HG02884 (cell line): ENCODE data around the gene NEK4.
A peak's percentile ranks its signal among the peaks of the same experiment; 100 is the strongest.

Experiments used
- ATAC-seq: cut with Tn5 transposase; IDR thresholded peaks from one replicate; pipeline ENCODE4 v1.9.1; 2021; ENCODE audit warnings: mild to moderate bottlenecking, moderate library complexity; ENCODE audit not compliant: unreplicated experiment

NEK4 gene

DNA sequence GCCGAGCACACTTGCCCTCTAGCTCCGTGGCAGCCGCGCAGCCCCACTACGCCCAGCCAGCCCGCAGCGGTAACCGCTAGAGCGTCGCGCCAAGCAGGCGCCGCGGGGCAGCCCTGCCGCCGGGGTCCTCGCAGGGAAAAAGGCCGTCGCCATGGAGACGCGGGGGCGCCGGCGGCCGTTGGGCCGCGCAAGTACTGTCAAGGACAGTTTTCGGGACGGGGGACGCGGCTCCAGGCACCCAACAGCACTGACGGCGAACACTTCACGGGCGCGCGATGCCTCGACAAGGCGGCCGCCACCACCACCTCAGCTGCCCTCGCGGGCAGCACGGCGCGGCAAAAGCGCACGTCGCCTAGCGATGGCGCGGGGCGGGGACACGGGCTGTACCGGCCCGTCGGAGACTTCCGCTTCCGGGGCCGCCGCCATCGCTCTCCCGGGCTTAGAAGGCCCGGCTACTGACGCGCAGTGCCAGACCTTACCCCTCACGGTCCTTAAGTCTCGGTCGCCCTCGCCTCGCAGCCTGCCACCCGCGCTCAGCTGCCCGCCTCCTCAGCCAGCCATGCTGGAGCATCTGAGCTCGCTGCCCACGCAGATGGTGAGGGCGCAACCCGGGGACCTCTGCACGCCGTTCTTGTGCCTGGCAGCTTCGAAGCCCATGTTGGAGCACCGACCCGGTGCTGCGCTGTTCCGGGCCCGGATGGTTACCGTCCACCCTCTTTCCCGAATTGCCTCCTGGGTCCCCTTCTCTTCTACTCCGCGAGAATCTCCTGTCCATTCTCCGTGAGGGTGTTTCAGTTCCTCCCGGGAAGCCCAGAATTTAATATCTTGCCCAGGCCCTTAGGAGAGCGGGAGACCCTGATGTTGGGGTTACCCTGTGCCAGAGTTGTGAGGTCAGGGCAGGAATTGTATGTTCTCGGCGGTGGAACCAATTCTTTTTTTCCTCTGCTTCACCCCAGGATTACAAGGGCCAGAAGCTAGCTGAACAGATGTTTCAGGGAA is 64.8 kb downstream of the NEK4 start, which contains the start of the genes GLT8D1 and SPCS1:
GLT8D1 (minus strand) TSS at position 104 of the 999 bp plus-strand sequence. CDS start 5,331 bp downstream, outside the sequence.
SPCS1 (plus strand) TSS at position 419 of the 999 bp plus-strand sequence; CDS start at position 560, 141 bp downstream.
- ATAC-seq = peak; percentile 65

- no peak for ATAC-seq
Measured at GRCh38 chr3:52705438-52705687, 65.4 kb downstream of the NEK4 start.

GRCh38 chr3:52704611-52705437 is 65.9 kb downstream of the NEK4 start:
- ATAC-seq = no peak

- ATAC-seq = no peak
Measured at GRCh38 chr3:52703341-52703740, 67.4 kb downstream of the NEK4 start.

- ATAC-seq = no peak
Measured at GRCh38 chr3:52697632-52697965, 73.1 kb downstream of the NEK4 start.

GRCh38 chr3:52696830-52697631 is 73.7 kb downstream of the NEK4 start:
- ATAC-seq = no peak

GRCh38 chr3:52695798-52696671 is 74.7 kb downstream of the NEK4 start:
- no peak for ATAC-seq

DNA sequence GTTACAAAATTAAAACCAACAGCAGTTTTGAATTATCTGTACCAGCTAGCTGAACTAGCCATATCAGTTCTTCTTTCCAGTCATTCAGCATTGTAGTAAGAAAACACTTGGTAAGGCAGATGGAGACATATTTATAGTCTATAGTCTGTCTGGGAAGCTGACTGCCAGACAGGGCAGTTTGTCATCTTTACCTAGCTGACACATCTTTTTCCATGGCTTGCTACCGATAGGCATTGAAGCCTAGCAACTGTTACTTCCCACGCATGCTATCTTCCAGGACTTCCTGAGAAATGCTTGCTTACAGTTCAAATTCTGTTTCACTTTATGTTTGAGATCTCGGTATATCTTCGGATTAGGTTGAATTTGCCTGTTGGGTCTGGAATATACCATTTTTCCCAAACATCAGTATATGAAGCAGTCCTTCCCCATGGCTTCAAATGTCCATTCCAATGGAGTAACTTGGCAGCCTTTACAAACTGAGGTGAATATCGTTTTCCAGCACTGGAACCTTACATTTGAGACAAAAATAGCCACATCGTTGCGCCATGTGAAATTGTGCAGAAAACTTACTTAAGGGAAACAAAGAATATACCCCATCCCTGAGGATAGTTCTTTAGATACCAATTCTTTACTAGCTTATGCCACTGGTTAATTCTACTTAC is 76.1 kb downstream of the NEK4 start:
- no peak for ATAC-seq

- no peak for ATAC-seq
Measured at GRCh38 chr3:52693071-52693470, 77.7 kb downstream of the NEK4 start.

GRCh38 chr3:52690560-52690959 is 80.2 kb downstream of the NEK4 start:
- no peak for ATAC-seq

GRCh38 chr3:52689151-52689550 is 81.6 kb downstream of the NEK4 start:
- ATAC-seq = no peak

DNA sequence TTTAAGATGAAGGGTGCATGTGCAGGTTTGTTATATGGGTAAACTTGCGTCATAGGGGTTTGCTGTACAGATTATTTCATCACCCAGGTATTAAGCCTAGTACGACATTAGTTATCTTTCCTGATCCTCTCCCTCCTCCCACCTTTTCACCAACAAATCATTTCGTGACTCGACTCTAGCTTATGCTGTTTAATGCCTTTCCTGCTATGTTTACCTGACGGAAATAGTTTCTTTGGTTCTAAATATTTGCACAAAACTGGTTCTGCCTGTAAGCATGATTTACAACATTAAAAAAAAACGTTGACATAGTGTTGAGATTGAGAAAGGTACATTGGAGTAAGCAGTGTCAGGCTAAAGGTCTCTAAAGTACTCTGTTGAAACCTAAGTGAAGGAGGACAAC is 82.5 kb downstream of the NEK4 start:
- no peak for ATAC-seq

DNA sequence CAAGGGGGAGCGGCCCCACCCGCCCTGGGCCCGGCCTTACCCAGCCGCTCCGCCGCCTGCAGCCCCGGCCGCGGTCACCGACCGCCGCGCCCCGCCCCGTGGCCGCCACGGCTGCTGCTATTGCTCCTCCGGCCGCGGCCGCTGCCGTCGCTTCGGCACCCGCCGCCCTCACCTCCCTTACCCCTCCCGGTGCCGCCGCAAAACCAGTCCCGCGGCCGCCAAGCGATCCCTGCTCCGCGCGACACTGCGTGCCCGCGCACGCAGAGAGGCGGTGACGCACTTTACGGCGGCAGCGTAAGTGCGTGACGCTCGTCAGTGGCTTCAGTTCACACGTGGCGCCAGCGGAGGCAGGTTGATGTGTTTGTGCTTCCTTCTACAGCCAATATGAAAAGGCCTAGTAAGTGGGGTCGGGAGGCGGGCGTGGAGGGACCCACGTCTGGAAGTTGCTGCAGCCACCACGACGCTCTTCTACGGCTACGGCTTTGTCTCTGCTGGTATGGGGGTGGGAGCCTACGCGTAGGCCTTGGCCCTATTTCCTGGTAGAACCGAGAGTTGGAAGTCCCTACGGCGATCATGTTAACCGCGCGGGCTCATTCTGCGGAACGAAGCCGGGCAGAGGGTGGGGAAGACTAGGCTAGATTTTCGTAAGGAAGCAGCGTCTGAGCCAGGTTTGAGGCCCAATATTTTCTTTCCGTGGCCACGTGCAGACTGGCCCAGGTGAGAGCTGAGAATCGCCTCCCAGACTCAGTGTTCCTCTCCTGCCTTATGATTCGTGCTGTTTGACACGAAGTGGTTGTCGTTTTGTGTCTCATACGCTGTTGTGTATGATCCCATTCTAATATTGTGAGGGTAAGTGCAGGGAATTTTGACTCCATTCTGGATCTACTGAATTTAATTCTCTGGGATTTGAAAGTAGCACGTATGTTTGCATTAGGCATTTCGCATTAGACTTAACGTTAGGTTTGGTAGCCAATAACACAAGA is 84.7 kb downstream of the NEK4 start, which contains the start of the genes GNL3 and PBRM1:
GNL3 (plus strand) TSS at position 324 of the 983 bp plus-strand sequence; CDS start at position 385, 61 bp downstream.
PBRM1 (minus strand) TSS at position 205 of the 983 bp plus-strand sequence.
- peak; percentile 57 for ATAC-seq

GRCh38 chr3:52685285-52685708 is 85.4 kb downstream of the NEK4 start:
- ATAC-seq = peak; percentile 62

DNA sequence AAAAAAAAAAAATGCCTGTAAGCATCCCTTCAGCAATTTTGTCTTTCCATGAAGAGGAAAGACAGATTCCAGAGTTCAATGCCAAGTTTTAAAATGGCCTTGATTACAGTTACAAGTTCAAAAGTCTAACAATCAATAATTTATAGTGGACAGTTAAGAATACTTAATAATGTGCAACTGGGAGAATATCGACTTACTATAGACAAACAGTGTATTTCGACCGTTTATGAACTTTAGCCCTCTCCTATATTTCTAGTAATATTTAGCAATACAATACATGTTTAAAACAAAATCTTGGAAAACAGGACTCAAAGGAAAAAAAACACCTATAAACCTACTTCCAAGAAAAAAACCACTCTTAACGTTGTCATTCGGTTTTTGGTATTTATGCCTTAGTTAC is 86.6 kb downstream of the NEK4 start:
- ATAC-seq = no peak

GRCh38 chr3:52683611-52684010 is 87.1 kb downstream of the NEK4 start:
- ATAC-seq = no peak

DNA sequence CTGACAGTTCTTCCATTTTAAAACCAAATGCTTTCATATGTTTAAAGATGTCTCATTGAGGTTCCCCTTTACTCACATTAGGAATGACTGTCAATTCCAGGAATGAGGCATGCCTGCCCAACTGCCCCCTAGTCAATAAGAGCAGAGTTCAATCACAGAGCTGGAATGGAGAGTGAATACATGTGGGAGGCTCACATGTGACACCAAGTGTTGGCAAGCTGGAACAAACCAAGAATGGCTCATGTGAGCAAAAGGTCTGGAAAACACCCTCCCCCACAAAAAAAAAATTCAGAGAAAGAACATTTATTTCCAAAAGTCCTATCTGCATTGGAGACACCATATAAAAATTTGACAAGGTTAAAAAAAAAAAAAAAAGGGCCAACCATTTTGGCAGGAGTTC is 88.7 kb downstream of the NEK4 start:
- ATAC-seq = no peak

DNA sequence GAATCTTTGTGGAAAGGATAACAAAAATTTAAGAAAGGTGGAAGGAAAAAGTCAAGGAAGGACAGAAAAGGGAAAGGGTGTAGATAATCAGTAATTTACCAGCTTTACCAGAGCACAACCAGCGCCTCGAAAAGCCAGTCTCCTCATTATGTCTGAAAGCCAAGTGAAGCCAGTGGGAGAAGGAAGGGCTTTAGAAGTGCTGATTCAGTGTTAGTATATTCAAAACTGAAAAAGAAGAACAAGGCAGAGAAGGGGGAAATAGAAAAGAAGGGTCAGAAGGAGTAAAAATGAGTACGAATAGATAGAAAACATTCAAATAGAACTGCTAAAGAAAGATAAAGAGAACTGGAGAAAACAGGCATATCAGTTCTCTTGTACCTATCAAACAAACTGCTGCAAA is 89.1 kb downstream of the NEK4 start:
- no peak for ATAC-seq
